ENCODE data around the gene SNAP25.

The SNAP25 gene

GRCh38 chr20:10218536-10219451, at the start of gene SNAP25:
Gene SNAP25, plus strand, starts transcription at chr20:10218830. Its CDS starts 56,662 bp downstream, at chr20:10275492.
- peak; percentile 45 for DNase-seq (ENCODE audit: low spot score)

GRCh38 chr20:10169752-10170151, 48.9 kb upstream of the SNAP25 start:
- DNase-seq (ENCODE audit: low spot score), result no peak

GRCh38 chr20:10170261-10170660, 48.4 kb upstream of the SNAP25 start:
- DNase-seq (ENCODE audit: low spot score), result no peak

GRCh38 chr20:10171864-10172751, 46.5 kb upstream of the SNAP25 start:
- DNase-seq (ENCODE audit: low spot score), result peak; percentile 65

GRCh38 chr20:10172998-10173655, 45.5 kb upstream of the SNAP25 start:
- DNase-seq (ENCODE audit: low spot score), result no peak

GRCh38 chr20:10174400-10174799, 44.2 kb upstream of the SNAP25 start:
- DNase-seq (ENCODE audit: low spot score), result no peak

- DNase-seq (ENCODE audit: low spot score), result no peak
Measured at GRCh38 chr20:10177326-10177725, 41.3 kb upstream of the SNAP25 start.

GRCh38 chr20:10178091-10178490, 40.5 kb upstream of the SNAP25 start:
- no peak for DNase-seq (ENCODE audit: low spot score)

- no peak for DNase-seq (ENCODE audit: low spot score)
Measured at GRCh38 chr20:10178727-10179313, 39.8 kb upstream of the SNAP25 start.

GRCh38 chr20:10179574-10180298, 38.9 kb upstream of the SNAP25 start:
- no peak for DNase-seq (ENCODE audit: low spot score)

GRCh38 chr20:10180651-10181235, 37.9 kb upstream of the SNAP25 start:
- no peak for DNase-seq (ENCODE audit: low spot score)

- no peak for DNase-seq (ENCODE audit: low spot score)
Measured at GRCh38 chr20:10185741-10186558, 32.7 kb upstream of the SNAP25 start.

GRCh38 chr20:10190456-10190855, 28.2 kb upstream of the SNAP25 start:
- DNase-seq (ENCODE audit: low spot score), result no peak

- DNase-seq (ENCODE audit: low spot score), result no peak
Measured at GRCh38 chr20:10192171-10192570, 26.5 kb upstream of the SNAP25 start.

GRCh38 chr20:10194166-10194565, 24.5 kb upstream of the SNAP25 start:
- no peak for DNase-seq (ENCODE audit: low spot score)

GRCh38 chr20:10200330-10200729, 18.3 kb upstream of the SNAP25 start:
- no peak for DNase-seq (ENCODE audit: low spot score)

GRCh38 chr20:10201321-10201870, 17.2 kb upstream of the SNAP25 start:
- DNase-seq (ENCODE audit: low spot score), result no peak

GRCh38 chr20:10209091-10209490, 9.5 kb upstream of the SNAP25 start:
- DNase-seq (ENCODE audit: low spot score), result no peak

GRCh38 chr20:10213526-10213925, 5.1 kb upstream of the SNAP25 start:
- DNase-seq (ENCODE audit: low spot score), result no peak

Data from AG20443 (cell line).